ENCODE results near the gene PLXNC1.

PLXNC1 gene

GRCh38 chr12:94111302-94111701, 37.1 kb upstream of the PLXNC1 start:
- Histone ChIP-seq H3K36me3 (ENCODE audit: control insufficient read depth, insufficient read depth, low read length) (no peaks in the 10 kb centered on the region), H3K9ac (ENCODE audit: low read depth, low read length) (no peak overlapping the region), H3K4me3 (ENCODE audit: low read depth, low read length) (no peak overlapping the region)

GRCh38 chr12:94112121-94112520, 36.3 kb upstream of the PLXNC1 start:
- Histone ChIP-seq H3K27ac (ENCODE audit: low read depth, low read length) (no peak overlapping the region), H3K4me3 (ENCODE audit: low read depth, low read length) (no peak overlapping the region), H3K9me3 (ENCODE audit: control insufficient read depth, insufficient read depth, low read length) (no peaks in the 10 kb centered on the region), H3K4me1 (ENCODE audit: control insufficient read depth, insufficient read depth, low read length) (no peaks in the 10 kb centered on the region), H3K36me3 (ENCODE audit: control insufficient read depth, insufficient read depth, low read length) (no peaks in the 10 kb centered on the region), H3K9ac (ENCODE audit: low read depth, low read length) (no peak overlapping the region), H3K27me3 (ENCODE audit: control insufficient read depth, insufficient read depth, low read length) (no peaks in the 10 kb centered on the region)

More at GRCh38 chr12:94111302-94111701, 37.1 kb upstream of the PLXNC1 start:
- no peak overlapping the region for H3K27ac ChIP-seq (ENCODE audit: low read depth, low read length)
- no peaks in the 10 kb centered on the region for H3K4me1 ChIP-seq (ENCODE audit: control insufficient read depth, insufficient read depth, low read length)
- no peaks in the 10 kb centered on the region for H3K9me3 ChIP-seq (ENCODE audit: control insufficient read depth, insufficient read depth, low read length)
- no peaks in the 10 kb centered on the region for H3K27me3 ChIP-seq (ENCODE audit: control insufficient read depth, insufficient read depth, low read length)

- no peak overlapping the region for H3K4me3 ChIP-seq (ENCODE audit: low read depth, low read length)
- no peaks in the 10 kb centered on the region for H3K36me3 ChIP-seq (ENCODE audit: control insufficient read depth, insufficient read depth, low read length)
- no peak overlapping the region for H3K27ac ChIP-seq (ENCODE audit: low read depth, low read length)
- no peaks in the 10 kb centered on the region for H3K4me1 ChIP-seq (ENCODE audit: control insufficient read depth, insufficient read depth, low read length)
- no peaks in the 10 kb centered on the region for H3K27me3 ChIP-seq (ENCODE audit: control insufficient read depth, insufficient read depth, low read length)
- H3K9ac ChIP-seq (ENCODE audit: low read depth, low read length) = no peak overlapping the region
- no peaks in the 10 kb centered on the region for H3K9me3 ChIP-seq (ENCODE audit: control insufficient read depth, insufficient read depth, low read length)
These were observed 34.2 kb upstream of the PLXNC1 start for GRCh38 chr12:94114166-94114565.

GRCh38 chr12:94116191-94116590, 32.2 kb upstream of the PLXNC1 start:
- no peaks in the 10 kb centered on the region for H3K9me3 ChIP-seq (ENCODE audit: control insufficient read depth, insufficient read depth, low read length)
- H3K4me1 ChIP-seq (ENCODE audit: control insufficient read depth, insufficient read depth, low read length) = no peaks in the 10 kb centered on the region
- no peaks in the 10 kb centered on the region for H3K36me3 ChIP-seq (ENCODE audit: control insufficient read depth, insufficient read depth, low read length)
- H3K4me3 ChIP-seq (ENCODE audit: low read depth, low read length) = no peak overlapping the region
- H3K27me3 ChIP-seq (ENCODE audit: control insufficient read depth, insufficient read depth, low read length) = no peaks in the 10 kb centered on the region
- no peak overlapping the region for H3K27ac ChIP-seq (ENCODE audit: low read depth, low read length)
- no peak overlapping the region for H3K9ac ChIP-seq (ENCODE audit: low read depth, low read length)

GRCh38 chr12:94121886-94122285, 26.5 kb upstream of the PLXNC1 start:
- no peaks in the 10 kb centered on the region for H3K9me3 ChIP-seq (ENCODE audit: control insufficient read depth, insufficient read depth, low read length)
- no peak overlapping the region for H3K9ac ChIP-seq (ENCODE audit: low read depth, low read length)
- H3K27me3 ChIP-seq (ENCODE audit: control insufficient read depth, insufficient read depth, low read length) = no peaks in the 10 kb centered on the region; the same call in 1 of the 2 replicates
- H3K27ac ChIP-seq (ENCODE audit: low read depth, low read length) = no peak overlapping the region
- H3K4me3 ChIP-seq (ENCODE audit: low read depth, low read length) = no peak overlapping the region
- no peaks in the 10 kb centered on the region for H3K36me3 ChIP-seq (ENCODE audit: control insufficient read depth, insufficient read depth, low read length)
- 0 out of 2 replicates have a peak, but pooled peaks cover 4% of the 10 kb centered on the region for H3K4me1 ChIP-seq (ENCODE audit: control insufficient read depth, insufficient read depth, low read length)

- Histone ChIP-seq H3K4me1 (ENCODE audit: control insufficient read depth, insufficient read depth, low read length) (0 out of 2 replicates have a peak, but pooled peaks cover 4% of the 10 kb centered on the region), H3K36me3 (ENCODE audit: control insufficient read depth, insufficient read depth, low read length) (no peaks in the 10 kb centered on the region), H3K27ac (ENCODE audit: low read depth, low read length) (no peak overlapping the region), H3K9me3 (ENCODE audit: control insufficient read depth, insufficient read depth, low read length) (no peaks in the 10 kb centered on the region), H3K9ac (ENCODE audit: low read depth, low read length) (no peak overlapping the region), H3K4me3 (ENCODE audit: low read depth, low read length) (no peak overlapping the region), H3K27me3 (ENCODE audit: control insufficient read depth, insufficient read depth, low read length) (no peaks in the 10 kb centered on the region; the same call in 1 of the 2 replicates)
These were observed 25.8 kb upstream of the PLXNC1 start for GRCh38 chr12:94122591-94122990.

GRCh38 chr12:94123127-94123526, 25.2 kb upstream of the PLXNC1 start:
- no peaks in the 10 kb centered on the region for H3K36me3 ChIP-seq (ENCODE audit: control insufficient read depth, insufficient read depth, low read length)
- no peak overlapping the region for H3K9ac ChIP-seq (ENCODE audit: low read depth, low read length)
- 0 out of 2 replicates have a peak, but pooled peaks cover 4% of the 10 kb centered on the region for H3K4me1 ChIP-seq (ENCODE audit: control insufficient read depth, insufficient read depth, low read length)
- no peak overlapping the region for H3K4me3 ChIP-seq (ENCODE audit: low read depth, low read length)
- no peak overlapping the region for H3K27ac ChIP-seq (ENCODE audit: low read depth, low read length)
- H3K27me3 ChIP-seq (ENCODE audit: control insufficient read depth, insufficient read depth, low read length) = no peaks in the 10 kb centered on the region; the same call in 1 of the 2 replicates
- no peaks in the 10 kb centered on the region for H3K9me3 ChIP-seq (ENCODE audit: control insufficient read depth, insufficient read depth, low read length)

GRCh38 chr12:94126067-94126466, 22.3 kb upstream of the PLXNC1 start:
- no peaks in the 10 kb centered on the region for H3K9me3 ChIP-seq (ENCODE audit: control insufficient read depth, insufficient read depth, low read length)
- no peaks in the 10 kb centered on the region; the same call in 1 of the 2 replicates for H3K27me3 ChIP-seq (ENCODE audit: control insufficient read depth, insufficient read depth, low read length)
- H3K36me3 ChIP-seq (ENCODE audit: control insufficient read depth, insufficient read depth, low read length) = no peaks in the 10 kb centered on the region
- H3K27ac ChIP-seq (ENCODE audit: low read depth, low read length) = no peak overlapping the region
- H3K9ac ChIP-seq (ENCODE audit: low read depth, low read length) = no peak overlapping the region
- H3K4me1 ChIP-seq (ENCODE audit: control insufficient read depth, insufficient read depth, low read length) = 0 out of 2 replicates have a peak, but pooled peaks cover 4% of the 10 kb centered on the region
- H3K4me3 ChIP-seq (ENCODE audit: low read depth, low read length) = no peak overlapping the region

- no peak overlapping the region for H3K4me3 ChIP-seq (ENCODE audit: low read depth, low read length)
- H3K9me3 ChIP-seq (ENCODE audit: control insufficient read depth, insufficient read depth, low read length) = no peaks in the 10 kb centered on the region
- H3K4me1 ChIP-seq (ENCODE audit: control insufficient read depth, insufficient read depth, low read length) = 0 out of 2 replicates have a peak, but pooled peaks cover 4% of the 10 kb centered on the region
- no peaks in the 10 kb centered on the region for H3K36me3 ChIP-seq (ENCODE audit: control insufficient read depth, insufficient read depth, low read length)
- no peaks in the 10 kb centered on the region; the same call in 1 of the 2 replicates for H3K27me3 ChIP-seq (ENCODE audit: control insufficient read depth, insufficient read depth, low read length)
- no peak overlapping the region for H3K9ac ChIP-seq (ENCODE audit: low read depth, low read length)
- no peak overlapping the region for H3K27ac ChIP-seq (ENCODE audit: low read depth, low read length)
These were observed 20.9 kb upstream of the PLXNC1 start for GRCh38 chr12:94127239-94128131.

- Histone ChIP-seq H3K27ac (ENCODE audit: low read depth, low read length) (no peak overlapping the region), H3K27me3 (ENCODE audit: control insufficient read depth, insufficient read depth, low read length) (no peaks in the 10 kb centered on the region; the same call in 1 of the 2 replicates), H3K4me1 (ENCODE audit: control insufficient read depth, insufficient read depth, low read length) (0 out of 2 replicates have a peak, but pooled peaks cover 4% of the 10 kb centered on the region), H3K9me3 (ENCODE audit: control insufficient read depth, insufficient read depth, low read length) (no peaks in the 10 kb centered on the region), H3K4me3 (ENCODE audit: low read depth, low read length) (no peak overlapping the region), H3K36me3 (ENCODE audit: control insufficient read depth, insufficient read depth, low read length) (no peaks in the 10 kb centered on the region), H3K9ac (ENCODE audit: low read depth, low read length) (no peak overlapping the region)
These were observed 20.1 kb upstream of the PLXNC1 start for GRCh38 chr12:94128280-94128679.
